Measurements from ENCODE around the gene NPHP4.

DNA sequence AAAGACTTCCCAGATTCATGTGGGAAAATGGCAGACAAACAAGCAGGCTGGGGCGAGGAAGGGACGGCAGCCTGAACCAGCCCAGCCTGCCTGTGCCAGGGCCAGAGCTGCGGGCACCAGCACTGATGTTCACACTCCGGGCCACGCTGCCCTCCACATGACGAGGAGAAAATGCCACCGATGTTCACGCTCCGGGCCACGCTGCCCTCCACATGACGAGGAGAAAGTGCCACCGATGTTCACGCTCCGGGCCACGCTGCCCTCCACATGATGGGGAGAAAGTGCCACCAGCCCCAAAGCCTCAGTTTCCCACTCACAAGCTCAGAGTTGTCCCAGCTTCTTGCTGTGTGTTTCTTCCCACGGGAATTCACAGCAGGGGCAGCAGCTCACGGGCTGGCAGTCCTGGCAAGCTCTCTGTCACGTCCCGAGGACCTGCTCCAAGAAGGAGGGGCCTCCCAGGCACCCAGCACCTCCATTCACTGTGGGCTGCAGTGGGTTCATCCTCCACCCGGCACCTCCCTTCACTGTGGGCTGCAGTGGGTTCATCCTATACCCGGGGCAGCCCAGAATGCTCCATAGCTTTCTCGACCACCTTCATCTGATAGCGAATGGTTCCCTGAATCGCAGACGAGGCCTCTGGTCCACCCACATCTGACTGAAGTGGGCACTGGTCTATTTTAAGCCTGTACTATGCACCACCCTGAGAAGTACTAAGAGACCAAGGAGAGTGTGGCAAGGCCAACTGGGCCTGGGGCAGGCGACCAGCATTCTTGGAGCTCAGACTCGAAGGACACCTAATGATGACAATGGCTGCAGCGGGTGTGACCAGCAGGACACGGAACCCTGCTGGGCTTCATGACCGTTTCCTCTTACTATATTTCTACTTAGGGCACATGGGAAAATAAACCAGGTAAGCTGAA is 108.8 kb downstream of the NPHP4 start:
- TF ChIP-seq, protein P1, sequence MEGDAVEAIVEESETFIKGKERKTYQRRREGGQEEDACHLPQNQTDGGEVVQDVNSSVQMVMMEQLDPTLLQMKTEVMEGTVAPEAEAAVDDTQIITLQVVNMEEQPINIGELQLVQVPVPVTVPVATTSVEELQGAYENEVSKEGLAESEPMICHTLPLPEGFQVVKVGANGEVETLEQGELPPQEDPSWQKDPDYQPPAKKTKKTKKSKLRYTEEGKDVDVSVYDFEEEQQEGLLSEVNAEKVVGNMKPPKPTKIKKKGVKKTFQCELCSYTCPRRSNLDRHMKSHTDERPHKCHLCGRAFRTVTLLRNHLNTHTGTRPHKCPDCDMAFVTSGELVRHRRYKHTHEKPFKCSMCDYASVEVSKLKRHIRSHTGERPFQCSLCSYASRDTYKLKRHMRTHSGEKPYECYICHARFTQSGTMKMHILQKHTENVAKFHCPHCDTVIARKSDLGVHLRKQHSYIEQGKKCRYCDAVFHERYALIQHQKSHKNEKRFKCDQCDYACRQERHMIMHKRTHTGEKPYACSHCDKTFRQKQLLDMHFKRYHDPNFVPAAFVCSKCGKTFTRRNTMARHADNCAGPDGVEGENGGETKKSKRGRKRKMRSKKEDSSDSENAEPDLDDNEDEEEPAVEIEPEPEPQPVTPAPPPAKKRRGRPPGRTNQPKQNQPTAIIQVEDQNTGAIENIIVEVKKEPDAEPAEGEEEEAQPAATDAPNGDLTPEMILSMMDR (IDR thresholded peaks at IDR 0.05): no peak
- TF ChIP-seq POLR2A (IDR thresholded peaks at IDR 0.05): no peak
